GM21390 (cell line): ENCODE data around the gene MRPL55.
A peak's percentile ranks its signal among the peaks of the same experiment; 100 is the strongest.

ENCODE experiments used
- ATAC-seq: cut with Tn5 transposase; IDR thresholded peaks from one replicate; pipeline ENCODE4 v1.9.1; 2021; ENCODE audit not compliant: unreplicated experiment

Gene MRPL55

DNA sequence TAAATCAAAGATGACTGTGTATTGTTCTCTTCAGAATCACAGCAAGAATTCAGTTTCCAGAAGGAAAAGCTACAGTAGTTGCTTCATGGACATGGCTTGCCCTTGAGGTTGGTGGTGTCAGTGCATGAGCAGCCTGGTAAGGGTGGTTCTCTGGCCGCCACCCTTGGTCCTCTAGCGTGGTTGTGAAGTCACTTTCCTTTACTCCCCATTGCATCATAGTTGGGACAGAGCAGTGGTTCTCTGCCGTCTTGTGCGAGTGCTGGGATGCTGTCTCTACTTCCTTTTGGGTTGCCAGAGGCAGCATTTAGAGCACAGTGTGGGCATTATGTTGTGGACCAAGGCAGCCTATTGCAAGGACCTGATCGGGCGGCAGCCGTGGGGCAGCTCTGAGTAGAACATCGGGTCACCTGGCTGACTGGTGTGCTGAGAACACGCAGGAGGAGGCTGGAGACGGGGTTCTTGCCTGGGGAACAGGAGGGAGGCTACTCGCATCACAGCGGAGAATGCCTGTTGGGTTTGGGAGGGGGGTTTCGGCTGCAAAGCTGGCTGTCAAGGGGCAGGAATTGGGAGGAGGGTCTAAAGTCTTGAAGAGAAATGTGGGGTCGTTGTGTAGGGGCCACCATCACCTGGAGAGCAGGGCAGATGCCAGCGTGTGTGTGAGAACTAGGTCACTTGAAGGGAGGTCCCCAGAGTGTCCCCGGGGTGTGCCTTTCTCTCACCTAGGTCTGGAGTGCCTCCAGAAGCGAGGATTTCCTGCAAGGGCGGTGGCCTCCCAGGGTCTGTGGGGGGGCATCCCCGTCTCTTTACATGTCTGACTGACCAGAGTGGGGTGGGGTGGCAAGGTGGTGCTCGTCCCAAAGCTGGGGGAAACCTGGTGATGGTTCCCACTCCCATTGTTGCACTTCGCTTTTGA lies 20.3 kb downstream of the MRPL55 start:
- ATAC-seq, result no peak

DNA sequence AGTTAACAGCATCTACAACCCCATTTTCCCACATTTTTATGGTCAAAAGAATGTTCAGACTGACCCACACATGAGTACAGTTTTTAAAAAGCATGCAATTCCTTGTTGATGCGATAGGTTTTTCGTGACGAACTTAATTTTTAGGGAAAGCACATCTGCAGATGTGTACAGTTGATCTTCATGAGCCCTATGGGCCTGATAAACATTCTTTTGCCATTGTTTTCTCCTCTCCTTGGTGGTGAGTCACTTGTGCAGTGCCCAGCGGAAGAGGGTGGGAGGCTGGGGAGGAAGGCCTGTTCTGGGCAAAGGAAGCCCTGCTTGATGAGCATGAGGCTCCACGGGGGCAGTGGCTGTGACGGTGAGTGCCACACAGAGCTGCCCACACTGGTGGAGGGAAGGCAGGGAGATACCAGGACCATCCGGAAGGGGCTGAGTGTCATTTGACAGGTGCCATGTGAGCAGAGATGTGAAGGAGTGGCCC lies 21.3 kb downstream of the MRPL55 start:
- no peak for ATAC-seq

DNA sequence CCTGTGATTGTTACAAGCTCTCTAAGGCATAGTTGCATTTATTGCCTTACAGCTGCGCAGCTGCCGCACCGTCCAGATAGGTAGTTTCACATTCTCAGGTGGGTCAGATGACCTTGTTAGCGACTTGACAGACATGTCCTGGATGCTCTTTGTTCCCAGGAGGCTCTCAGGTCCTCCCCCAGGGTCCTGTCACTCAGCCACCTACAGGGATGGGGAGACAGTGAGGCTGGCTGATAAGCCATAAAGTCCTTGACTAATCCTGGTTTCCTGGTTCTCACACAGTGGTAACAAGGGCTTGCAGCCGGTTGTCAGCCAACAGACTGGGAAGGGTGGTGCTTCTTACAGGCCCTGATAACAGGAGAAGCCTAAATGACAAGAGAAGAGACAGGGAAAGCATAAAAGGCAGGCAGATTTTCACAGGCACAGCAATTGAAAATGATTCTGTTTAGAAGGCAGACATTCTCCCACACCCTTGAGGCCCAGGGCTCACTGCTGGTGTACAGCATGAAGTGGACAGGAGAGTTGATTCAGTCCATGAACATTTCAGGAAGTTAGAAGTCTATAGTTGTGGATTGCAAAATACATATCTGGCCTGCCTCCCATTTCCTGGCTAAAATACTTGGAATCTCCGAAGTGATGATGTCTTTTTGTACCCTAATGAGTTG lies 23.7 kb downstream of the MRPL55 start:
- ATAC-seq, result no peak

DNA sequence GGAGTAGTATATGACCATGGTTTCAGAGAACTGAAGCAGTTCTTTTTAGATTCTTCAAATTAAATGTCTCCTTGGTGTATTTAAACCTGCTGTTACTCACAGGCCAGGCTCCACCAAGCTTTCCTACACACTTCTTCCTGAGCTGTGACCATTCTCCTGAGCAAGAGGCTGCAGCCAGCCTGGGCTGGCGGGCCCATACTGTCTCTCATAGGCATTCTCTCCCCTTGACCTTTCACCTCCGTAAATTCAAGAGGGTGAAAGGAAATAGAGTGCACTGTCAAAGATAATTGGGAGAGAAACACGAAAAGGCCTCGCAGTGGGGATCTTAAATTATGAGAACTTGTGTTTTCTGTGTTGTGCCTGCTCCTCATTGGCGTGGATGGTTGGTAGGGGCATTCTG lies 24.3 kb downstream of the MRPL55 start:
- ATAC-seq, result no peak

DNA sequence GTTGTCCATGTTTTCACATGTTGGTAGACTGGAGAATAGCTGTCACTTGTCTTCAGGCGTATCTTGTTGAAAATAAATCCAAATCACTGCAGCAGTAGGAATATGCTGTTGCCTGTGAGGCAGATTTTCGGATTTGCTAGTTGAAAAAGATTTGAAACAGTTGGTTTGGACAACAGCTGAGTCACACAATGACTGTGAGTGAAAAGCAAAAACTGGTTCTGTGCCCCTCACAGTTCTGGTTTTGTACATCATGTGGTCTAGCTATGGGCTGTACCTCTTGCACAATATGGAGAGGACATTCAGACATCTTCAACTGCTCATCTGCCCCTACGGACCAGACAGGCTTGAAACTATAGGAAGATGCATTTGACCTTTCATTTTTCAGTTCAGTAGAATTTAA lies 24.8 kb downstream of the MRPL55 start:
- no peak for ATAC-seq

DNA sequence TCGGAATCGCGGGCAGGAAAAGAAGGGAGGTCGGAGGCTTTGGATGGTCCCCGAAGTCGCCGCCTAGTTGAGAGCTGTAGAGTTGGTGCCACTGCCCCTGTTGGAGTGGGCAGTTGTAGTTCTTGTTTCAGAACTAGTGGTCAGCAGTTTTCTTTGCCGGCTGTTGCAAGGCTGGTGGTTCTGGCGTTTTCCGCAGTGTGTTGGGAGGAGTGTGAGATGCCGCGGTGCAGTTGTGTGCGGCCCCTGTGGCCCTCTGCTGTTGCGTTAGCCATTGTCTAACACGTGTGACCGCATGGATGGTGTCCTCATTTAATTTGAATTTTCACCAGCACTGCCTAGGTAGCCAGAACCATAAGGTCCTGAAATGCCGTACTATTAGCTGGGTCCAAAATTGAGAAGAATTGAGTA lies 25.2 kb downstream of the MRPL55 start:
- no peak for ATAC-seq

DNA sequence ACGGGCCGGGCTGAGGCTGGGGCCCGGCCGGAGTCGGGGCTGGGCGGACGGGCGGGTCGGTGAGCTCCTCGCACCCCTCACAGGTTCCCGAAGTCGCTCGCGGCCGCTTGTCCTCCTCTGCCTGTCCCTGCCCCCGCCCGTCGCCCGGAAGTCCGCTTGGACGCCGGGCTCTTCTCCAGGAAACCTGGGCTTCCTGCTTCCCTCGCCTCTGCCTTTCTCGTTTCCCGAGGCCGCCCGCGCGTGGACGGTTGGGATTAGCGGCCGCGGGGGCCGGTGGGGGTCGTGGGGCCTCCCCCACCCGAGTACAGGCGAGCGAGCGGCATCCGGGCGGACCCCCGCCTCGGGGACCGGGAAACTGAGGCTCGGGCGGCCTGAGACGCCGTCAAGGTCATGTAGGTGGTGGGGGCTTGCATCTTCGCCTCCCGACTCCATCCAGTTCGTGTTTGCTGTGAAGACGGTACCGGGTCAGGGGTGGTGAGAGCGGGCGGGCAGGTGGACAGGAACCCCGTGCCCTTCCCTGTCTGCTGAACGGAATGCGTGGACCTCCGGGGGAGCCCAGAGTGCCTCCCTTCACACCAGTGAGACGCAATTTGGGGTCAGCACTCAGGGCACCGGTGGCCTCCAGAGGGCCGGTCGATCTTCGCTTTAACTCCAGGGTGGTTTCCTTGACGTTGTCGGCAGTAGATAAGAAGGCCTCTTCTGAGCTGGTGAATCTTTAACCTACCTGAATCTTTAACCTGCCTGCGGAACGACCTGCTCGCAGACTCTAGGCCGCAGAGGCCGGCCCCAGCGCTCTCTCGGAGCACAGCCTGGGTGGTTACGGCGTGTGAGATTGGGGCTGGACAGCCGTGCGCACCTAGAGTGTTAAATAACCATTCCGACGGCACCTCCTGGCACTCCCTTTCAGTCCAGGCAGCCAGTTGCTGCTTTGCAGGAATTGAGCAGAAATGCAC lies 25.9 kb downstream of the MRPL55 start:
- peak; percentile 9 for ATAC-seq

DNA sequence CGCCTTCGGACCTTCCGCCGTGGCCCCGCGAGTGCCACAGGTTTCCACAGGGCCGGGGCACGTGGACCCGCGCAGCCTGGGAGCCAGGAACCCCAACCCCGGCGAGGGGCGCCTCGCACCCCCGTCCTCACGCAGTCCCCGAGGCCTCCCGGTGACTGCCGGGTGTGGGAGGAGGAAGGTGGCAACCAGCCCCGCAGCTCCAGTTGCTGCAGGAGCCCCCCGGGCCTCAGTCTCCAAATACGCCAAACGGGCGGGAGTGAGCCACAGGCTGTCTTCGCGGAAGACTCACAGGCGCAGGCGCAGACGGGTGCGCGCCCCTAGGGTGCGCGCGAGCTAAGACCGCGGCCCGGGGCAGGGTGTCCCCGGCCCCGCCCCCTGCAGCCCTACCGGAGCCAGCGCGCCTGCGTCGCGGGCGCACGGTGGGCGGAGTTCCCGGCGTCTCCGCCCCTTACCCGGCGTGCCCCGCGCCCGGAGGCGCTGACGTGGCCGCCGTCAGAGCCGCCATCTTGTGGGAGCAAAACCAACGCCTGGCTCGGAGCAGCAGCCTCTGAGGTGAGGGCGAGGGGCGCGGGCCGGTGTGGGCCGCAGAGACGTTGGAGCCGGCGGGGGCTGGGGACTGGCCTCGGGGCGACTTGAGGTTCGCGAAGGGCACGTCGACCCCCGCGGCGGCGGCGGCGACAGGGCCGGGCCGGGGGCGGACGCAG lies 26.7 kb downstream of the MRPL55 start, which contains the start of gene ARF1:
Gene ARF1, plus strand, starts transcription at position 495 of the 704 bp plus-strand sequence. CDS start 14,407 bp downstream, outside the sequence.
- peak; percentile 78 for ATAC-seq

DNA sequence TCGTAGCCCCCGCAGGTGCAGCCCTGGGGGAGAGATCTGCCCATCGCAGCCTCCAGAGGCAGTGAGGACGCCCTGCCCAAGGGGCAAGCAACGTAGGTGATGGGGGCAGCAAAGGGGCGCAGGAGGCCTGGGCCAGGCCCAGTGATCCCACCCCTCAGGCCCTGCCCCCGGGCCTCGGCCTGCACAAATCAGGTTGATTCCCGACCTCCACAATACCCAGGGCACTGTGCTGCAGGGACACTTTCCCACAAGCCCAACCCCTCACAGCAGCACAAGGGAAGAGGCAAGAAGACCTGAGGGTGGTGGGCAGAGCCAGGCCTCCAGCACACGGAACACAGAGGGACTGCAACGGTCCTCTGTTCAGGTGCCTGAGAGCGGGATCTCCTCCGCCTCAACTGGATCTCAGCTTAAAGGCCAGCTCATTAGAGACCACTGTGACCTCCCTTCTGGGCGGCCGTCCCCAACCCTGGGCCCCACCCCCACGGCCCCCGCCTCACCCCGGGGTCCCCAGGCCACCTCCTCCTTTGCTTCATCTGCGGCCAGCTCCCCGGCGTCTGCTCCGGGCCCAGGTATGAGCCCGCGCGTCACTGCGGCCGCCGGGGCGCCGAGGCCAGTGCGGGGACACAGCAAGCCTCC lies 27.4 kb downstream of the MRPL55 start:
- ATAC-seq, result peak; percentile 2

DNA sequence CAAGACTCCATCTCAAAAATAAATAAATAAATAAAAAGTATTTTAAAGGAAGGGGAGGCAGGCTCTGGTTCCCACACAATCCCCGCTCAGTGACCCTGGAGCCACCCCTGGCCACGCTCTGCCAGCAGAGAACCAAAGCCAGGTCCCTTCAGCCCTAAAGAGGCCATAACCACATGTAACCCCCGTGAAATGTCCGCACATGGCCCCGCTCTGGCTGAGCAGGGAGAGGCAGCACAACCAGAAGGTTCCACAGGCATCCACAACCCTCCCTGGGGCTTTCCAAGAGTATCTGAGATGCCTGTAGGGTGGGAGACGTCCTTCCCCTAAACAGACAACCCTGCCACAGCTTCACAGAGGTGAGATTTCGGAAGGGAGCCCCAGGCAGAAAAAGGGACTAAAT lies 28.0 kb downstream of the MRPL55 start:
- no peak for ATAC-seq

DNA sequence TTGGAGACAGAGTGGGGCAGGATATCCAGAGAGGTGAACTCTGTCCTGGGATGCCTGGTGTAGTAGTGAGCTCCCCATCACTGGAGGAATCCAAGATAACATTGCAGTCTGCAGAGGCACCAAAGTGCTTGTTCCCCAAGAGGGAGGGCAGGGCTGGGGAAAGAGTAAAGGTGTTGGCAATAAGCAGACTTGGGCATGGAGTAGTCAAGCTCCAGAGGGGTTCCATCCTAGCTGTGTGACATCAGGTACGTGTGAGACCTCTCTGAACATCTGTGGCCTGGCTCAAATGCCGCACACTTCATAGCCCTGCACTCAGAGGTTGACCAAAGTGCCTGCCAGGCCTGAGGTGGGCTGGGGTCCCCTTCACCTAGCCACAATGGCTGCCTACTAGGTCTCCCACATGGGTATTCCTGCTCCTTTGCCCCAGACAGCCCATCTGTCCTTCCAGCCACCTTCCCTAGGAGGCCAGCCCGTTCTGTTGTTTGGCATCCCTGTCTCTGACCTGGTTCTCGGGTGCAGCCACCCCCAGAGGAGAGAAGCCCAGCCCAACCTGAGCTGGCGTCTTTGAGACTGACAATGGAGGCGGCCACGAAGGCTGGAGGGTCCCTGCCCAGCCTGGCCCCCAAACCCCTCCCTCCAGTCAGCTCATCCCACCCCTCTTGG lies 29.4 kb downstream of the MRPL55 start:
- no peak for ATAC-seq

DNA sequence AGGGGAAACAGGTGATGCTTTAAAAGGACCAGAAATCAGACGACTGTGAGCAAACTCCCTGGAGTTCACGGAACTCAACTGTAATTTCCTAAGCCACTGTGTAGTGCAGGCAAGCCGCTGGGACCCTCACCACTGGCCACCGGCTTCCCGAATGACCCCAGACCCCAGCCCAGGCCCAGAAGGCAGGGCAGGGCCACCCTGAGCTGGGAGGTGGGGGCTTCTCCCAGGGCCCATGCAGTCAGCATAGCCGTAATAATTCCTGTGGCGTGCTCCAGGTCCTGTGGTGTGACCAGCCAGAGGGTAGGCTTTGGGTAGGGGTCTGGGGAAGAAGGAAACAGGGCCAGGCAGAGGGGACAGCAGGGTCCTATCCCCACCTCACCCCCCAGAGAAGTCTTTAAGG lies 30.1 kb downstream of the MRPL55 start:
- ATAC-seq, result no peak

DNA sequence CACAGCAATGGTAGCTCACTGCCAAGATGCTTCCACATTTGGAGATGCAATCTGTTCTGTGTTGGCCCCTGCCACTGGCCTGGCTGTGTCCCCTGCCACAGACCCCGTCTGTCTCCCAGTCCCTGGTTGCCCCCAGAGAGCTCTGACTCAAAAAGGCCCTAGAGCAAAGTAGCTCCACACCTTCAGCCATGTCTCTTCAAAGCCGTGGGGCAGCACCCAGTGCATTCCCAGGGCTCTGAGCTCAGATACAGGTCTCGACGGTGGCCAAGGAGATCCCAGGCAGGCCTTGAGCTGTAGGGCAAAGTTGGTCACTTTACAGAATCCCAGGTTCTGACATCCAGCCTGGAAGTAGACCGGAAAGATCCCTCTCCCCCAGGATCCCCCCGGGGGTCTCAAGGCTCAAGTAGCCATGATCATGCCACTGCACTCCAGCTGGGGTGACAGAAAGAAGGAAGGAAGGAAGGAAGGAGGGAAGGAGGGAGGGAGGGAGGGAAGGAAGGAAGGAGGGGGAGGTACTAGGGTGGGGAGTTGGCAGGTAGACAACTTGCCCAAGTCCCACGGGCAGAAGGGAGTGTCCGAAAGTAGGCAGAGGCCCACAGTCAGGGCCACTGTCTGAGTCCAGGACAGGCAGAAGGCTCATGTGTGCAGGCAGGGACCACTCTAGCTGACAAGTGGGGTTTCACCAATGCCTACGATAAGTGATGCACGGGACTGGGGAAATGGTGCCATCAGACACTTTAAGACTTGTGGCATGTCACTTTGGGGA lies 31.4 kb downstream of the MRPL55 start:
- ATAC-seq, result no peak

DNA sequence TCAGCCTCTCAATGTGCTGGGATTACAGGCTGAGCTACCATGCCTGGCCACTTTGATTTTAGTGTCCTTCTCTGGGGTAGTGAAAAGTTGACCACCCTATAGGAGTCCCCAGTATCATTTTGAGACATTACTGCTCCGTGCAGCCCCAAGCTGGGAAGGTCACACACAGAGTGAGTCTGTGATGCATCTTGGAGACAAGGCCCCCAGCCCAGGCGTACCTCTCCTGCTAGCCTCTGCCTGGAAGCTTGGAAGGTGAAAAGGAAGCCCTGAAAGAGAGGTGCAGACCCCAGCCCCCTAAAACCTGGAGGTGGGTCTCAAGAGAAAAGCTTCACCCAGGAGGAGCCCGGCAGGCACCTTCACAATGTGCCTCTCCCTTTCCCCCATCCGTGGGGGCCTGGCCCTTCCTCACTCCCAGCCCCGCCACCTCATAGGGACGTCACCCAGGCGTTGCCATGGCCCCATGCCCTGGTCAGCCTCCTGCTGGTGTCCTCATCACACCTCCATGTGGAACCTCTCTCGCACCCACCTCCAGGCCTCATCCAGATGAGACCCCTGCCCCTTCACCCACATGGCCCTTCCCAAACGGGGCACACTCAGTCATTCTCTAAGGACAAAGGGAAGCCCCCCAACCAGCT lies 32.2 kb downstream of the MRPL55 start:
- no peak for ATAC-seq

DNA sequence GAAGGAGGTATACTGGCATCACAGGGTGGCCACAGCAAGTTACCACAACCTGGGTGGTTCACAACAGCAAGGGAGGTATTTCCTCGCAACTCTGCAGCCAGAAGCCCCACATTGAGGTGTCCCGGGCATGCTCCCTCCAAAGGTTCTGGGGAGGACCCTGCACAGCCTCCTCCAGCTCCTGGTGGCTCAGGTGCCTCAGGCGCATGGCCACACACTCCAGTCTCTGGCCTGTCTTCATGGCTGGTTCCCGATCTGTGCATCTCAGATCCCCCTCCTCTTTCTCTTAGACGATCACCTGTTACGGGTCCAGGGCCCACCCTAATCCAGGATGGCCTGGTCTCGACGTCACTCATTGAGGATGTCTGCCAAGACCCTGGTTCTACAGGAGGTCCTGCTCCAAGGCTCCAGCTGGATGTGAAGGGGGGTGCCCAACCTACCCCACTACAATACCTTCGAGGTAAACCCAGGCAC lies 33.3 kb downstream of the MRPL55 start:
- no peak for ATAC-seq

DNA sequence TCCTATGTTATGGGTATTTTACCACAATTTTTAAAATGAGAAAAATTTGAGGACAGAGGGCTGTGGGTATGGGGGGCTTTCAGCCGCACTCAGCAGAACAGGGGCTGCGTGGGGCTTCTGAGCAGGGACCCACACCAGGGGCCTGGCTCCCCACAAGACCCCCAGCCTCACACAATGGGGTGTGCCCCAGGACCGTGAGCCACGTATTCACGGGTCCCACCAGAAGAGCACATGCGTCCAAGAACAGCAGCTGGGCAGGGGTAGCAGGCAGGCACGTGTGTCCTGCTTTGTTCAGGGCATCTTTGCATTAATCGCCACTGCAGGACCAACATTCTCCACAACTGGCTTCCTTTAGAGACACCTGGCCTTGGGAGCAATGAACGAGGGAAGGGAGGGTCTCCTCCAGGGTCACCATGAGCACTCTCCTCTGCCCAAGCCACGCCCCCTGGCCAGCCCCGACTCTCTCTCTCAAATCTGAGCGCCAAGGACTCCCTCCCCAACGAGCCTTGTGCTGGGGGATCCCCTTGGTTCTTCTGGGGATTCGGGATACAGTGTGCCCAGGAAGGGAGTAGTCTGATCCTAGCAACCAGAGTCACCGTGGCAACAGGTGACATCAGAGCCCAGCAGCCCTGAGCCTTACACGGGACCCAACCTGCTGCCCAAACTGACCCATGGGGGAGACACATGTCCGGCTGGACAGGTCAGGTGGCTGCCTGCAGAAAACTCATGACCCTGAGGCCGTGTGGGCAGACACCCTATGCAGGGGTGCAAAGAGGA lies 34.0 kb downstream of the MRPL55 start:
- no peak for ATAC-seq

DNA sequence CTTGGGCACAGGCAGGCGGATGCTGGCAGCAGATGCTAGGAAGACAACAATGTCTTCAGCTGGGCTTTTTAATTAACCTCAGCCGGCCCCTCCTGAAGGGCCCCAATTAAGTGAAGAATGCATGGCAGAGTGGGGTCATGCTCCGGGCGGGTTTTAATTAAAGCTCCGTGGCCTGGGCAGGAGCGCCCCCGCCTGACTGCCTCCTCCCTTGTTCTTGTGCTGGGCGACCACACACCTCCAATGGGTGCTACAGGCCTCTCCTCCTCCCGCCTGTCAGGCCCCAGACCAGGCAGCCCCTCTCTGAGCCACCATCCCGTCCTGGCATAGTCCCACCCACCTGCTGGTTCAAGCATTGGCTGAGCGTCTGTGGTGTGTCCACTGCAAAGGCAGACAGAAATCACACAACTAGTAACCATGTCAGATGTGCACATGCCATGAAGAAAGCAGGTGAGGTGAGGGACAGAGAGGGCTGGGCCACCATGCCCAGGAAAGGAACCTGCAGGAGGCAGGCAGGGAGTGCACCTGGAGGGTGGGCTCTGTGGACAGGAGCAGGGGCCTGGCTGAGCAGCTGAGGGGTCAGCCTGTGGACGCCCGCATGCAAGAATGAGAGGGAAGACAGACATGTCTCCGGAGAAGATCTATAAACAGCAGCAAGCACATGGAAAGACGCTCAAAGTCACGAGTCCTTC lies 35.1 kb downstream of the MRPL55 start:
- ATAC-seq, result no peak
